Hindlimb muscle (tissue), 1 donor: Measurements from ENCODE around the gene MAX. TPM values are rescaled to one million over a fixed set of nuclear protein-coding genes. Genes with fewer than 3 reads are reported as not detected.

Experiments
- DNase-seq: peaks from one replicate; pipeline ENCODE4 v3.0.0-alpha.2; 2013
- polyA plus RNA-seq: library from polyadenylated mRNA; unstranded; fragments of 120-200 nt; gene quantifications from one replicate; pipeline ENCODE4 v1.2.1, GENCODE V29; 2013; ENCODE audit not compliant: insufficient read length

Gene MAX
- polyA plus RNA-seq, 1 donor = 37.1 TPM

DNA sequence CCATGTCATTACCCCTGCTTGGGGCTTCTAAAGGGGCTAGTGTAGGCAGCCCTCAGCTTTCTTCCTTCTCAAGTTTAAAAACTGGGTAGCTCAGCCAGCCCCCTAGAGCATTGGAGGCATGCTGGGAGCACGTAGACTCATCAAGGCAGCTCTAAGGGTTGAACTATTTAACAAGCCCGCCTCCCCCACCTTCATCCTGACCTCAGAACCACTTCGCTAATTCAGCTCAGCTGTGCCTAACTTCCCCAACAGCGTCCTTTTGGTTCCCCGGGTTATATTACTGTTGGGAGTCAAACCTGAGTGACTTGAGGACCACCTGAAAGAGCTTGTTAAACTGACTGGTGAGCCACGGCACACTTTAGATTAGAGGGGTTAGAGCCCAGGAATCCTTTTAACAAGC lies 30.1 kb downstream of the MAX start:
- no peak for DNase-seq

DNA sequence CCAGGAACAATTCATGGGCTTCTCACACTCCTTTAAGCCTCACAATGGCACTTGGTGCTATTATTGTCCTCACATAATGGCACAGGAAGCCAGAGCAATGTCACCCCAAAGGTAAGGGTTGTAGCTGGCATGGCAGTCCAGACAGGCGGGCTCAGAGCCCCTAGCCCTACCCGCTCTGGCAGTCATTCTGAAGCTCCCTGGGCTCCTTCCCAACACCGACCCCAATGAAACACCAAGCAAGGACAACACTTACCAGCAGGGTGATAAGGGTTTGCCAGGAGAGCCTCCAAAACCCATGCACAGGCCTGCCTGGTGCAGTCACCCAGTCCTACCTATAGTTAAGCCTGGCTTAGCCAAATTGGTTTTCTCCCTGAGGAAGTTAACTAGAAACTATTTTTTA lies 30.8 kb downstream of the MAX start:
- no peak for DNase-seq

DNA sequence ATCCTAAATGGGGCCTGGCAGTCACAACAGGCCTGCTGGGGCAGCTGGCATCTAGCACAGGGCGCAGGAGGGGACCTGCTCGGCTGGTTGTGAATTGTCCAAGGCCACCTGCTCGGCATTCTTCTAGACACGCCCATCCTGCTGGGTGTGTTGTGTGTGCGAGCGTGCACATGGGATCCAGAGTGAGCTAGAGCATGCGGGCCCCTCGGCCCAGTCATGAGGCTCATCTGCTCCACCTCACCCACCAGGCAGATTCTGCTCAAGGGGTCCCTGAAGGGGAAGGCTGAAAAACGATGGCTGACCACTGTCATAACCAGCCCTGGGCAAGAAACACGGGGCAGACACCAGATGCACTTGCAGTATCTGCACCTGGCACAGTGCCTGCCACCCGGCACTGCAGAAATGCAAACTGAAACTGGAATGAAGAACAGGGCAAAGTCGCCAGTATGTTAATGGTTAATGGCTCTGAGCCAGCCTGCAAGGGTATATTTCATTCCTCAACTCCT lies 31.8 kb downstream of the MAX start:
- no peak for DNase-seq

DNA sequence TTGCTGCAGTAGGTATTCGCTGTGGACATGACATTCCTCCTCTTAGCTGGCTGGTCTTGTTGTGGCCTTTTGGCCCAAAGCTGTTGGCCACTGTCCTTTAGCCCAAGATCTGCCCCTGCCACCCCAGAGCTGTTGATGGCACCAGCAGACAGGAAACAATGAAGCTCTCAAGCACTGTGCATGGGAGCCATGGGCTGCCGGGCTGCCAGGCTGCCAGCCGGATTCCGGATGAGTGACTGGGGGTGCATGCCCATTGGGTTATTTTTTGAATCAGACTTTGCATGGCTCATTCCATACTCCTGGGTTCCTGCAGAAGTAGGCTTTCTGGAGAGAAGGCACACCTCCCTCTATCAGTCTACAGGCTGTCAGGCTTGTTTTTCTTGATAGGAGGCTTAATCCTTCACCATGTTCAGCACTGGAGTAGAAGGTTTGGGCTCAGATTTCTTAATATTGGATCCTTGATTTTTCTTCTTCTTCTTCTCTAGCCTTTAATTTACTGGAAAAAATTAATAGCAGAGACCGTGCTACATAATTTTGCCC lies 32.4 kb downstream of the MAX start:
- DNase-seq = no peak

DNA sequence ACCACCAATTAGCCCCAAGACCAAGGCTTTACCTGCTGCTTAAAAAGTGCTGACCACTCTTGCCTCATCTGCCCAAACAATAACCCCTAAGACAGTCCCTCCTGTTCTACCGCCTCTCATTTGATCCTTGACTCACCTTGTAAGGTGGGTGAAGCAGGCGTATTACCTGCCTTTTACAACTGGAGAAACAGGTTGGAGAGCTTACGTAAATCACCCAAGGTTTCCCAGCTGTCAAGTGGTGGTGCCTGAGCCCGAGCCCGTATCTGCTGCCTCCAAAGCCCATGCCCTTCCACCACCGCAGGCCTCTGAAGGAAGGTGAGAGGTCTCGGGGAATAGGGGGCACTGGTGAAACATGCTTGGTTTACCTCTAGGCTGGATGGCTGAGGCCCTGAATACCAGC lies 36.6 kb downstream of the MAX start:
- DNase-seq = no peak

DNA sequence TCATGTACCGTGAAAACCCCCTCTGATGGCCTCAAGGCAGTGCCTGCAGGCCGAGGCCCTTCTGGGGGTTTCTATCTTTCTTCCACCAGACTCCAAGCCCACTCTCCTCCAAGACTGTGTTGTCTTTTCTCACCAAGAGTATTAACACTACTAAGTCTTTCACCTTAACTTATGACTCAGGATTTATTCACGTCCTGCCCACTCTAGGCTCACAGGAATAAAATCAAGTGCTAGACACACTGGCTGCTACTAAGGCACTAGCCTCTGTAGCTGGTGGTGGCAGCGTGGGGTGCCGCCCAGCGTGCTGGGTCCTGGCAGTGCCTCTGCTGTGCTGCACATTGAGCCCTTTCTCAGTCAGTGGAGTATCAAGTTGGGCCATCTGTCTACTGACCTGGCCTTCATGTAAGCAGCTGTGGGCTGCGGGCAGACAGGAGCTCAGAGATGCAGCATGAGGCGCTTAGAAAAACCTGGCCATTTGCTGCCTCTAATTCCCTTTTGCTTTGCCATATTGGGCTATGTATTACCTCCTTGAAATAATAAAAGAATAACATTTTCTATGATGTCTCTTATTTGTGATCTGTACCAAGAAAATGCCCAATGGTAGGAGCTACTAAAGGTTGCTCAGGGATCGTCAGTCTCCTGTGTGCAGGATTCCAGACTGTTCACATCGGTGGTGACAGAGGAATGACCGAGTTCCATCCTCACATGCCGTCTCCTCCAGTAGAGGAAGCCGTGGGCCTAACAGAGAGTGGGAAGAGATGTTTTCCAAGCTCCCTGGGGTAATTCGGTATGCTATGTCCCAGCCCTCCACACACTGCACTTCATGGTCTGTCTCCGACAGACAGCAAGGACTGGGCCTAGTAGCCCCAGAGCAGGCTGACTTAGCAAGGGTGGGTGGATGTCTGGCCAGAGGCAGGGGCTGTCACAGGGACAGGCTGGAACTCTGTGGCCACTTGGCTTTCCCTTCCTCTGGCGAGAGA lies 39.9 kb downstream of the MAX start:
- no peak for DNase-seq

DNA sequence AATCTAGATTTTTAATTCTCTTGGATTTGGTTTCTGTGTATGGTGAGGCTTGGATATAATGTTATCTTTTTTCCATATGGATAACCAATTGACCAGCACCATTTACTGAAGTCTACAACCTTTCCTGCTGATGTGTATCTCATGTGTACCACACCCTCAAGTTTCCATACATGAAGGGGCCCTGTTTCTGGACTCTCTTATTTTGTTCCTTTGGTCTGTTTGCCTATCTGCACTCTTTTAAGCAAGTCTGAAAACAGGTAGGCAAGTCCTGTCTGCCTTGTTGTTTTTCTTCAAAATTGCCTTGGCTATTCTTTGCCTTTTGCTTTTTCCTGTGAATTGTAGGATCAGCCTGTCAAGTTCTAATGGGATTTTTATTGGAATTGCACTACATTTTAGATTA lies 44.6 kb downstream of the MAX start:
- no peak for DNase-seq

DNA sequence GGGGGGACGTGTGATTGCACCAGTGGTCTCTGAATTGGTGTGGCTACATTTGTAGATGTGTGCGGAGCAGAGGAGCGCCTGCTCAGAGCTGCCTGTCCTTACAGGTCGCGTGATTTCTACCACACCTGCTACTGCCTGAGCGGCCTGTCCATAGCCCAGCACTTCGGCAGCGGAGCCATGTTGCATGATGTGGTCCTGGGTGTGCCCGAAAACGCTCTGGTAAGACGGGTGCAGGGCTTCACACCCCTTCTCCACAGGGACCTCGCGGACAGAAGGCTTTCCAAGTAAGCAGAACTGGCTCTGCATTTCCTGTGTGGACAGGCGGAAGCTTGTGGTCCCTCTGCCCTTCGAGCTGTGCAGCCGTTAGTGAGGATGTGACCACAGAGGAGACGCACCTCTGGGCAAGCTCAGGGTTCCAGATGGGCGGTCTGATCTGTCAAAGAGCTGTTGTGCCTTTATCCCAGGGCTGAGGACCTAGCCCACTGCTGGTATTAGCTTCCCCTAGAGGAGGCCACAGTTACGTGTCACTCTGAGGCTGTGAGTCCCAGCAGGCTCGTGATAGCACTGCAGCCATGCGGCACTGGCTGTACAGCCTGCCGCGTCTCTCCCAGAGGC lies 47.7 kb downstream of the MAX start:
- no peak for DNase-seq

DNA sequence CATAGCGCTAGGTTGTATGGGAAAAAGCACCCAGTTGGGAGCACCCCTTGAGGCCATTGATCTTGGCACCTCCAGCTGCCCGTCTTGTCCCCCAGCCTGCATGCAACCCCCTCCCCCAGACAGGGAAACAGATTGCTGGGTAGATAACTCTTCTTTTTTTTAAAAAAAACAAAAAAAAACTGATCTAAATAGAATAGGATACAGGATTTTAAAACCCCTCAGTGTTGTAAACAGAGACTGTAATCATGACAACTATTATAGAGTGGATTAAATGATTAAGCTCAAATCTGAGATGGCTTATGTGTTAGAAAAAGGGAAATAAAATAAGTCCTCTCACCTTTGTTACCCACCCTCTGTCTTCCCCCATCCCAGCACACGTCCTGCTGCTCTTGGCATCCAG lies 48.9 kb downstream of the MAX start:
- DNase-seq = no peak

DNA sequence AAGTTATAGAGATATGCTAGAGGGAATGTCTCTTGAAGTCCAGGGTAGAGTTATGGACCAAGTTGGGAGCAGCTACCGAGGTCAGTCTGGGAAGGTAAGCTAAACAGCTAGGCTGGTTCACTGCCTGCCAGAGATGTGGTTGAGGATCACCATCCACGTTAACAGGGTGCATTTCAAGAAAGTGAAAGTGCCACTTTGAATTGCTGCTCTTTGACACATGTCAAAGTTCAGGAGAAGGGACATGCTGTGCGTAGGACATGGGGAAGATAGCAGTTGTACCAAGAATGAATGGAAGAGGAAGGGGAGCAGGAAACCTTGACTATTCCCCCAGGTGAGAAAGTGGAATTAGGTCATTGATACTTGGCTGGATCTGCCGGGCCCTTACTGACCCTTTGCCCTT lies 49.5 kb downstream of the MAX start:
- DNase-seq = no peak

DNA sequence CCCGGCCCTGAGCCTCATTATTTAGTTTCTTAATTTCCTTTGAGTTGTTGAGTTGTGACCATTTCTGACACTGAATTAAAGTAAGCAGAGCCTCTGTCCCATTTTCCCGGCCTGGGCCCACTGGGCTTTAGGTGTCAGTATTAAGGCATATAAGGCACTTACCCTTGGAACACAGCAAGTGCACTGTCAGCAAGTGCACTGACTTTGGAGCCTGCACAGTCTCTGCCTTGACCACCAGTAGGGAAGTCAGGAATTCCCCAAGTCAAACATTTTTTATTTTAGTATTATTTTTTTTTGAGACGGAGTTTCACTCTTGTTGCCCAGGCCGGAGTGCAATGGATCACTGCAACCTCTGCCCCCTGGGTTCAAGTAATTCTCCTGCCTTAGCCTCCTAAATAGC lies 56.6 kb downstream of the MAX start:
- DNase-seq = no peak

DNA sequence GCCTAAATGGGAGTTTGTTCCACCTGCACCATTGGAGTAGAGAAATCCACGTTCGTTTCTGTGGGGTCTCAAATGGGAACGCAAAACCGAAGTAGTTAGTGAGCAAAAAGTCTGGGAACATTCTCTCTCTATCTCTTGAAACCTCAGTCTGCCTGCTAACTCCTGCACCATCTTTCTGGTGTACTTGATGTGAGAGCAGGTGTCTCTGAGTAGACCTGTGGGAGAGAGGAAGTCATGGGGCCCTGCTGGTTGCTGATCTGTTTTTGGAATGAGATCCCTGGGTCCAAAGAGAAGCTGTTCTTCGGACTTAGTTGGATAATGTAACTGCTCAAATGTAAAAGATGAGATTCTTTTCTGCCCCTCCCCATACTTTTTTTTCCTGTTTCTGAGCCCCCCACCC lies 57.3 kb downstream of the MAX start:
- no peak for DNase-seq

DNA sequence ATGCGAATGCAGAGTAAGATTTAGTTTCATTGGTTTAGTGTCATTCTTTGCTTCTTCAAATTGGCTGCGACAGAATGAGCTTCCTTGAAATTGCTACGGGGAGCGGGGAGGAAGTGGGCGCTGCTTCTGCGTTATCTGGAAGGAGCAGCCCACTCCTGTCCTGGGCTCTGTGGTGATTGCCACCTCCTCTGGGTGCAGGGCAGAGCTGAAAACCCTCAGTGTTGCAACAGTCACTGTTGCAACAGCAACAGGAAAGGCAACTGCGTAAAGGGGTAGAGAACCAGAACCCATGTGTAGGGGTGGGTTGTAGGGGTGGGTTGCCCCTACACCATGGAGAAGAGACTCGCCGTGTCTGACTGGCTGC lies 57.7 kb downstream of the MAX start:
- no peak for DNase-seq

DNA sequence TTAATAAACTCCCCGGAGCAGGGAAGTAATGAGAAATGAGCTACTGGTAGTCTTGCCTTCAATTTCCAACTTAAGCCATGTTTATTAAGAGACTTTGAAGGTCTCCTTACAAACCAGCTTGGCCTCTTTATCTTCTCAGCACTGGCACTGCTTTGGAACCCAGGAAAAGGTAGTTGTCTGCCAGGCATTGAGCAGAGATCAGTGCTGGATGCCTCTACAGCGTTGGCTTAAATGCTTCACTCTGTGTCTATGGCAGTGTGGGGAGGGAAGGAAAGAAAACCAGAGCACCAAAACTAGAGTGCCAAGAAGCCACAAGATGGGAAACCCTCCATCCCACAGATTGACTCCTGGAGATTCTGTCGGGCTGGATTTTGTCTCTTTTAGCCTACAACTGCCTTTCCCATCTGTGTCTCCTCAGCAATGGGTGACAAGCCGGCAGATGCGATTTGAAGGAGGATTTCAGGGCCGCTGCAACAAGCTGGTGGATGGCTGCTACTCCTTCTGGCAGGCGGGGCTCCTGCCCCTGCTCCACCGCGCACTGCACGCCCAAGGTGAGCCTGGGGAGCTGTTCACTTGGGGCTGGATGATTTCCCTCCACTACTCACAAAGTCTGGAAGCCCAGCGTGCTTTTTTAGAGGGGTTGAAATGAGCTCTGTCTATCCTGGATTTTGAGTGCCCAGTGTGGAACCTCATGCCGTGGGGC lies 58.3 kb downstream of the MAX start:
- DNase-seq = no peak

DNA sequence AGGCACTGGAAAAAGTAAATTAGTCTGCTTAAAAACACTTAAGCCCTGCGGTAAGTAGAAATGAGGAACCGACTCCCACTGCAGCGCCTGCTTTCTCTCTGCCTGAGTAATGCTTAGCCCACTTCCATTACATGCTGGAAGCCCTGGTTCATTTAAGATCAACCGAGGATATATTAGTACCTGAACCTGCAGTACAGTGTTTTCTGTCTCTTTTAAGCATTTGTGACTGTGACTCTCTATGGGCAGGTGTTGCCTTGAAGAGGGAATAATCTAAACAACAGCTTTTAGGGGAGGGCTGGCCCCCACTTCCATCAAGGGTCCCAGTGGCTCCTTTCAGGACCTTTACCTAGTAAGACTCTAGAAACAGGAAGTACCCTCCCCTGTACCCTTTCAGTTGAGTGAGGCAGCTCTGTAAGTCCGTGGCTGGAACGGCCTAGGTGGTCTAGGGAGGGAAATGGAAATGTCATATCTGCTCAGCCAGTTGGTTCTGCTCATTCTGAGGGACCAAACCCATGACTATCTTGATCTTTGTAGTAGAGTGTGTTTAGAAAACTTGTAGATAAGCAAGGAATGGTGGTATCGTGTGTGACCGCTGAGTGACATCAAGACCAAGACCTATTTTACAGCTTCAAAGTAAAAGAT lies 59.5 kb downstream of the MAX start:
- DNase-seq = no peak

DNA sequence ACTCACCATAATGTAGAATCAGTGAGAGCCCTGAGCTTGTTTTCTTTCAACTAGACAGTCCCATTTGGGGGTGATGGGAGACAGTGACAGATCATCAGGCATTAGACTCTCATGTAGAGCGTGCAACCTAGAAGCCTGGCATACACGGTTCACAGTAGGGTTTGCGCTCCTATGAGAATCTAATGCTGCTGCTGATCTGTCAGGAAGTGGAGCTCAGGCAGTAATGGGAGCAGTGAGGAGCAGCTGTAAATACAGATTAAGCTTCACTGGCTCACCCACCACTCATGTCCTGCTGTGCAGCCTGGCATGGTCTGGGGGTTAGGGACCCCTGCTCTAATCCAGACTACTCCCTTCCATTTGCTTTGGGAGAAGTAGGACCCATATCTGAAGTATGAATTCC lies 60.0 kb downstream of the MAX start:
- no peak for DNase-seq

DNA sequence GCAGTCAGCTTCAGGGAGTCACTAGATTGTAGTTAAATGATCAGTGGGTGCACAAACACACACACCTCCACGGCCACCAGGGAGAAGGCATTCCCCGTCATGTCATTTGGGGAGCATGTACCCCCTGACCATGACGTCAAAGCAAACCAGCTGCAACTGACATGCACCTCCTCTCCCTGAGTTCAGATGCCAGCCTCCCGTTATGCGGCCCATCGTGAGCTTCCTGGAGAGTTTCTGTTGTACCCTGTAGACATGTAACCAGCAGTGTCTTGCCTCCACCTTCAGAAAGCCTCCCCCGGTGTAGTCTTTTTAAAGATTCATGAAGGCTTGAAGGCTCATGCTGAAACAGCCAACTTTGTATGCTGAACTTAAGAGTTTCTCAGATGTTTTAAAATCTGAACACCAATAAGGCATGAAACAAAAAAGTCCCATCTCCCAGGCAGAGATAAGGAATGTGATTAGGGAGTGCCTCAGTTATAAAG lies 60.8 kb downstream of the MAX start:
- DNase-seq = no peak

DNA sequence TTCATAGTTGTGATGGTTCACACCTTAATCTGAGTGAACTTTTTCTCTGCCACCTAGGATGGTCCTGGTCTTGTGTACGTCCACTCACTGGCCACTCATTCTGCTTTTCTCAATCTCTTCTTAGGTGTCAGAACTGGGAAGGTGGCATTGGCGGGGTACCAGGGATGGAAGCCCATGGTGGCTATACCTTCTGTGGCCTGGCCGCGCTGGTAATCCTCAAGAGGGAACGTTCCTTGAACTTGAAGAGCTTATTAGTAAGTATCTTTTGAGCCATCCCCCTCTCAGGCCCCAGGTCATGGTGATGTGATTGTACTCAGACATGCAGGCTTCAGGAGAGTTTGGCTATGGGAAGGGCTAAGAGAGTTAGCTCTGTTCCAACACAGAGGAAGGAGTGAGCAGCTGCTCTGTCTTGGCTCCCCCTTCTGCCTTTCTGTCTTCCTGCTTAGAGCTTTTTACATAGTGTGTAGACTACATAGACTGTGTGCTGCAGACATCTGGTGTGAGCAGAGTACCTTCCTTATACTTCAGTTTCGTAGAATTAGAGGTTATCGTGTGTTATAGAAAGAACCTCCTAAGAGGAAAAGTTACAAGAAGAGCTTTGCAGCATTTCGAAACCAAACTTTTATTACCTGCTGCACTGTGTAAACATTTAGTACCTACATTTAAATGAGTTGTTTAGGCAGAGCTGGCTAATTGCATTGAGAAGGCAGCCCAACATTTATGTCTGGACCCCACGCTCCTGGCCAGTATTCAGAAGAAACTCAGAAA lies 61.5 kb downstream of the MAX start:
- DNase-seq = no peak

DNA sequence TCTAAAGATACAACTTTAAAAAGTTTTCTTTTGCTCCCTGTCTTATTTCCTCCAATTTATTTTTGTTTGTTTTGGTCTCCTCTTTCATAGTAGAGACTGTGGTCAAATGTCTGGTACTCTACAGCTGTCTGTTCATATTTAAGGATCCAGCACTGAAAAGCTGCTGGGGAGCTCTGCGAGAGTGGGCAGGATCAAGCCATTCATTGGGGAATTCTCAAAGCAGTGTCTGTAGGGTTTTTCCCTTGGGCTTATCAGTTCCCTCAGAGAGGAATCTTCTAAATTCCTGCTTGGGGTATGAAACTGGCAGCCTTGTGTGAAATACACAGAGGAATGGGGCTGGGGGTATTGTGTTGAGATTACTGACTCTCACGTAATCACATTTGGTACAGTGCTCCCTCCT lies 63.4 kb downstream of the MAX start:
- no peak for DNase-seq

DNA sequence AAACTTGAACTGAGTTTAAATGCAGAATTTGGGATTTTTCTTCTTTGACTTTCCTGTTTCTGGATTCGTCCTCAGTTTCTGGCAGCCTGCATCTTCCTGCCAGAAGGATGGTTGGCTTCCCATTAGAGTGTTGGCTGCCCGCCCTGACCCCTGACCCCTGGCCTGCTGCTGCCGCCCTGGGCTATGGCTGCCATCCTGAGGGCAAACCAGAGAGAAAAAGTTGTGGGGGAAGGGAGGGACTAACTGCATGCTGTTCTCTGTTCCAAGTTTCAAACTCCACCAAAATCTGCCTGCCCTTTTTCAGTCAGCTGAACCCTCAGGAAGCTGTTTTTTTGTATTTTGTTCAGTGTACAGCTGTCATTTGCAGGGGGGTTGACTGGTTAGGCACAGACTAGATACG lies 67.3 kb downstream of the MAX start:
- no peak for DNase-seq

DNA sequence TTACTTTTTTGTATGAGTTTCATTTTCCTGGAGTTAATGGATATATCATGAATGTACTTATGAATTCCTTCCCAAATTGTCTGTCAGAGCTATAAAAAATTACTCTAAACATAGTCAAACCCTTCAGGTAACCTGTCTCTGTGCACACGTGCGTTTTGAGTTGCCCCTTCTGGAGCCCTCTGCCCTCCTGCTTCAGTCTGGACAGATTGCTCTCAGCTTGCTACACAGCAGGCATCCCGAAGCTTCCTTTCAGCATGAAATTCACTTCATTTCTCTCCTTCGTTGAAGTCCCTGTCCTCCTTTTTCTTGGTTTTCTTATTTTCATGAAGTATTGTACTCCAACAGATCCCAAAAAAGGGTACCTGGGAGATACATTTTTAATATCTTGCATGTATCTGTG lies 68.3 kb downstream of the MAX start:
- no peak for DNase-seq

DNA sequence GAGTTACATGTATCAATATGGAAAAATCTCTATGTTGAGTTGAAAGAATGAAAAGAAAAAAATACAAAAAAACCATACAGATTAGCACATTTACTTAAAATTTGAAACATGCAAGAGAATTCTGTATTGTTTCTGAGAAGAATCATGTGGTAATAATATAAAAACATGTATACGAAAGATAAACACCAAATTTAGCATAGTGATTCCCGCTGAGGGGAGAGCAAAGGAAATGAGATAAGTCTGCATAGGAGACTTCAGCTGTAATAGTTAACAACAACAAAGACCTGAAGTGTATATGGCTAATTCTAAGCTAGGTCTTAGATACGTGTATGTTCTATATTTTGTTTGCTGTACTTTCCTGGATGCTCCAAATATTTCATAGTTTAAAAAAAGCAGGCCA lies 69.1 kb downstream of the MAX start:
- no peak for DNase-seq
